Raji (cell line): Measurements from ENCODE around the gene ZNF91.

Source experiments
- POLR2A ChIP-seq: IDR thresholded peaks from 2 replicates; pipeline ENCODE4 v1.6.1; 2011; ENCODE audit warnings: low read depth, low read length, control low read depth; ENCODE audit not compliant: insufficient read depth

ZNF91 gene

GRCh38 chr19:23351806-23352205, 43.5 kb downstream of the ZNF91 start:
- TF ChIP-seq POLR2A = no peak

GRCh38 chr19:23346696-23347095, 48.6 kb downstream of the ZNF91 start:
- TF ChIP-seq POLR2A = no peak

GRCh38 chr19:23345838-23346237, 49.4 kb downstream of the ZNF91 start:
- TF ChIP-seq POLR2A = no peak

GRCh38 chr19:23343434-23344010, 51.7 kb downstream of the ZNF91 start:
- no peak for TF ChIP-seq POLR2A

GRCh38 chr19:23328211-23328610, 67.1 kb downstream of the ZNF91 start:
- TF ChIP-seq POLR2A = no peak

- no peak for TF ChIP-seq POLR2A
These were observed 73.2 kb downstream of the ZNF91 start for GRCh38 chr19:23321953-23322549.

GRCh38 chr19:23318143-23318542, 77.1 kb downstream of the ZNF91 start:
- TF ChIP-seq POLR2A = no peak

- no peak for TF ChIP-seq POLR2A
These were observed 80.0 kb downstream of the ZNF91 start for GRCh38 chr19:23315286-23315685.

GRCh38 chr19:23314505-23315251, 80.6 kb downstream of the ZNF91 start:
- no peak for TF ChIP-seq POLR2A

- TF ChIP-seq POLR2A = no peak
These were observed 82.1 kb downstream of the ZNF91 start for GRCh38 chr19:23313196-23313595.

- TF ChIP-seq POLR2A = no peak
These were observed 82.8 kb downstream of the ZNF91 start for GRCh38 chr19:23312515-23312914.

- TF ChIP-seq POLR2A = no peak
These were observed 83.7 kb downstream of the ZNF91 start for GRCh38 chr19:23311551-23311950.

- TF ChIP-seq POLR2A = no peak
These were observed 84.5 kb downstream of the ZNF91 start for GRCh38 chr19:23310729-23311211.

- no peak for TF ChIP-seq POLR2A
These were observed 85.3 kb downstream of the ZNF91 start for GRCh38 chr19:23309926-23310325.

GRCh38 chr19:23305555-23305954, 89.7 kb downstream of the ZNF91 start:
- TF ChIP-seq POLR2A = no peak

- no peak for TF ChIP-seq POLR2A
These were observed 91.0 kb downstream of the ZNF91 start for GRCh38 chr19:23304238-23304637.

- TF ChIP-seq POLR2A = no peak
These were observed 101.1 kb downstream of the ZNF91 start for GRCh38 chr19:23294141-23294540.
